ENCODE measurements around the gene TIMP2.
A peak's percentile ranks its signal among the peaks of the same experiment; 100 is the strongest.

Gene TIMP2

GRCh38 chr17:78962345-78962983 lies 37.3 kb upstream of the TIMP2 start:
- no peak overlapping the region for H3K4me3 ChIP-seq (ENCODE audit: low read length)
- no peak for TF ChIP-seq CTCF (conservative IDR thresholded peaks at IDR 0.05; ENCODE audit: low read length)
- peak; percentile 7 for DNase-seq (ENCODE audit: low read depth)

GRCh38 chr17:78961571-78961970 lies 36.4 kb upstream of the TIMP2 start:
- TF ChIP-seq CTCF (conservative IDR thresholded peaks at IDR 0.05; ENCODE audit: low read length) = no peak
- DNase-seq (ENCODE audit: low read depth) = no peak

GRCh38 chr17:78960928-78961327 lies 35.7 kb upstream of the TIMP2 start:
- no peak for TF ChIP-seq CTCF (conservative IDR thresholded peaks at IDR 0.05; ENCODE audit: low read length)
- H3K4me3 ChIP-seq (ENCODE audit: low read length) = no peak overlapping the region
- peak; percentile 89 for DNase-seq (ENCODE audit: low read depth)

More at GRCh38 chr17:78961571-78961970, 36.4 kb upstream of the TIMP2 start:
- H3K4me3 ChIP-seq (ENCODE audit: low read length) = no peak overlapping the region

- TF ChIP-seq CTCF (conservative IDR thresholded peaks at IDR 0.05; ENCODE audit: low read length) = no peak
- no peak overlapping the region for H3K4me3 ChIP-seq (ENCODE audit: low read length)
- no peak for DNase-seq (ENCODE audit: low read depth)
These were observed 34.6 kb upstream of the TIMP2 start for GRCh38 chr17:78959803-78960202.

- no peak for DNase-seq (ENCODE audit: low read depth)
- TF ChIP-seq CTCF (conservative IDR thresholded peaks at IDR 0.05; ENCODE audit: low read length) = no peak
- H3K4me3 ChIP-seq (ENCODE audit: low read length) = no peak overlapping the region
These were observed 33.5 kb upstream of the TIMP2 start for GRCh38 chr17:78958641-78959127.

- H3K4me3 ChIP-seq (ENCODE audit: low read length) = no peak overlapping the region
- DNase-seq (ENCODE audit: low read depth) = peak; percentile 33
- no peak for TF ChIP-seq CTCF (conservative IDR thresholded peaks at IDR 0.05; ENCODE audit: low read length)
These were observed 31.9 kb upstream of the TIMP2 start for GRCh38 chr17:78957128-78957527.

GRCh38 chr17:78956254-78956653 lies 31.1 kb upstream of the TIMP2 start:
- DNase-seq (ENCODE audit: low read depth) = no peak
- H3K4me3 ChIP-seq (ENCODE audit: low read length) = no peak overlapping the region
- no peak for TF ChIP-seq CTCF (conservative IDR thresholded peaks at IDR 0.05; ENCODE audit: low read length)
